Vein endothelial cell (primary cell): Measurements from ENCODE around the gene FAM153A. TPM values are rescaled to one million over a fixed set of nuclear protein-coding genes. Genes with fewer than 3 reads are reported as not detected.

ENCODE experiments used
- total RNA-seq: library from RNA; depleted of rRNA; stranded (reverse); fragments of >200 nt; gene quantifications from 2 replicates; pipeline ENCODE4 v1.2.3, GENCODE V29; 2012

Gene FAM153A
- total RNA-seq: not detected in 2 replicates

GRCh38 chr5:177782792-177783633 lies at the start of gene FAM153A:
FAM153A (minus strand) TSS chr5:177782899.

Other genes with a start within 250 kb of the FAM153A start
- gene FAM193B, start 228.3 kb downstream of the FAM153A start, total RNA-seq: 25.3 and 30.1 TPM in 2 replicates
- gene TMED9, start 190.7 kb downstream of the FAM153A start, total RNA-seq: 124 and 141 TPM in 2 replicates
- gene B4GALT7, start 182.8 kb downstream of the FAM153A start, total RNA-seq: 36.1 and 45.1 TPM in 2 replicates
- not detected in 2 replicates for gene PROP1, start 213.3 kb upstream of the FAM153A start, total RNA-seq